HepG2 (cell line): ENCODE results near the gene MINDY1. TPM values are rescaled to one million over a fixed set of nuclear protein-coding genes. Genes with fewer than 3 reads are reported as not detected.

ENCODE experiments used
- ARHGAP35 ChIP-seq: sonication (generic); formaldehyde crosslinking; IDR thresholded peaks from 2 replicates; pipeline ENCODE4 v1.9.0; 2022; ENCODE audit warnings: mild to moderate bottlenecking, inconsistent platforms, moderate library complexity, missing genetic modification reagents, borderline replicate concordance
- CHD2 ChIP-seq: IDR thresholded peaks from 2 replicates; pipeline ENCODE4 v1.6.1; 2011; ENCODE audit warnings: low read depth, low read length, improper control_type of control experiment
- CREM ChIP-seq, 2 experiments: sonication (generic) in 1 of 2; formaldehyde crosslinking in 1 of 2; IDR thresholded peaks; 2 replicates each; pipeline versions ENCODE4 v1.4.0 to v1.6.1; 2016 to 2020; ENCODE audit warnings: antibody characterized with exemption in 1 of 2, mild to moderate bottlenecking in 1 of 2, missing genetic modification reagents in 1 of 2
- GLMP ChIP-seq: sonication (generic); formaldehyde crosslinking; IDR thresholded peaks from 2 replicates; pipeline ENCODE4 v1.9.0; 2021; ENCODE audit warnings: missing genetic modification reagents, mild to moderate bottlenecking, borderline replicate concordance
- HBP1 ChIP-seq: IDR thresholded peaks from 2 replicates; pipeline ENCODE4 v1.6.1; 2016; ENCODE audit warnings: low read depth, control low read depth
- HES4 ChIP-seq: sonication (generic); formaldehyde crosslinking; IDR thresholded peaks from 2 replicates; pipeline ENCODE4 v1.9.0; 2021; ENCODE audit warnings: mild to moderate bottlenecking, missing genetic modification reagents, borderline replicate concordance
- HNRNPLL ChIP-seq: fragments of 200-400 bp; formaldehyde crosslinking; IDR thresholded peaks from 2 replicates; pipeline ENCODE4 v1.6.1; 2017; ENCODE audit warnings: mild to moderate bottlenecking, low read depth, low read length; ENCODE audit not compliant: poor library complexity, severe bottlenecking
- MAFG ChIP-seq: sonication (generic); formaldehyde crosslinking; IDR thresholded peaks from 2 replicates; pipeline ENCODE4 v1.5.1; 2020; ENCODE audit warnings: mild to moderate bottlenecking, missing genetic modification reagents
- RXRA ChIP-seq: sonication (generic); formaldehyde crosslinking; IDR thresholded peaks from 2 replicates; pipeline ENCODE4 v1.5.1; 2020; ENCODE audit warnings: missing genetic modification reagents
- SIN3A ChIP-seq: IDR thresholded peaks from 2 replicates; pipeline ENCODE4 v1.6.1; 2011; ENCODE audit warnings: low read depth, mild to moderate bottlenecking, control low read depth, low read length, borderline replicate concordance
- TEAD3 ChIP-seq: optimal IDR thresholded peaks from 2 replicates; pipeline ENCODE3; 2016; ENCODE audit warnings: borderline replicate concordance
- TRIM24 ChIP-seq: sonication (generic); formaldehyde crosslinking; IDR thresholded peaks from 2 replicates; pipeline ENCODE4 v1.8.0; 2022; ENCODE audit warnings: mild to moderate bottlenecking, missing genetic modification reagents
- TSC22D2 ChIP-seq: sonication (generic); formaldehyde crosslinking; IDR thresholded peaks from 2 replicates; pipeline ENCODE4 v1.5.1; 2020; ENCODE audit warnings: missing genetic modification reagents, mild to moderate bottlenecking, borderline replicate concordance
- ZBTB2 ChIP-seq: sonication (generic); formaldehyde crosslinking; IDR thresholded peaks from 2 replicates; pipeline ENCODE4 v1.8.0; 2022; ENCODE audit warnings: low read depth, missing genetic modification reagents
- ZBTB42 ChIP-seq: sonication (generic); formaldehyde crosslinking; IDR thresholded peaks from 2 replicates; pipeline ENCODE4 v1.5.0; 2020; ENCODE audit warnings: mild to moderate bottlenecking, missing genetic modification reagents
- ZC3H13 ChIP-seq: sonication (generic); formaldehyde crosslinking; IDR thresholded peaks from 2 replicates; pipeline ENCODE4 v1.8.1; 2023; ENCODE audit warnings: mild to moderate bottlenecking, missing genetic modification reagents, moderate library complexity
- ZFP36L2 ChIP-seq: sonication (generic); formaldehyde crosslinking; IDR thresholded peaks from 2 replicates; pipeline ENCODE4 v1.4.0; 2020; ENCODE audit warnings: missing genetic modification reagents
- ZGPAT ChIP-seq: IDR thresholded peaks from 2 replicates; pipeline ENCODE4 v1.6.1; 2016; ENCODE audit warnings: mild to moderate bottlenecking
- ZKSCAN1 ChIP-seq: fragments of 150-350 bp; IDR thresholded peaks from 2 replicates; pipeline ENCODE4 v1.6.1; 2014; ENCODE audit warnings: low read length
- ZNF441 ChIP-seq: sonication (generic); formaldehyde crosslinking; IDR thresholded peaks from 2 replicates; pipeline ENCODE4 v1.7.0; 2021; ENCODE audit warnings: missing genetic modification reagents, borderline replicate concordance
- ZNF546 ChIP-seq: sonication (generic); formaldehyde crosslinking; conservative IDR thresholded peaks from 2 replicates; pipeline ENCODE4 v1.8.1; 2023; ENCODE audit warnings: mild to moderate bottlenecking, missing genetic modification reagents
- ZNF775 ChIP-seq: sonication (generic); formaldehyde crosslinking; IDR thresholded peaks from 2 replicates; pipeline ENCODE4 v1.4.0; 2020; ENCODE audit warnings: missing genetic modification reagents, mild to moderate bottlenecking, moderate library complexity, borderline replicate concordance
- polyA plus RNA-seq, 8 experiments: library from polyadenylated mRNA; depleted of rRNA in 3 of 8; stranded (reverse) in 7 of 8; unstranded in 1 of 8; fragments of >200 nt; fragmentation: Illumina TruSeq in 4 of 8; extraction: Trizol in 4 of 8; gene quantifications; 2 replicates each; pipeline versions ENCODE4 v1.2.1 to v1.2.3, GENCODE V29; 2011 to 2016; ENCODE audit warnings: low read depth in 4 of 8, missing spikeins in 1 of 8, mixed read lengths in 1 of 8; ENCODE audit not compliant: insufficient read depth in 1 of 8
- total RNA-seq, 5 experiments: library from RNA; depleted of rRNA; stranded (reverse); fragments of >200 nt; fragmentation: Illumina TruSeq; extraction: Trizol; gene quantifications; 2 replicates each; pipeline ENCODE4 v1.2.3, GENCODE V29; 2016; ENCODE audit warnings: low read depth in 1 of 5
- TF ChIP-seq, protein P1 (sequence below): sonication (generic); formaldehyde crosslinking; conservative IDR thresholded peaks from 2 replicates; pipeline ENCODE4 v1.5.0; 2020; ENCODE audit warnings: missing genetic modification reagents

The MINDY1 gene
- total and polyA plus RNA-seq, 2 of the 13 experiments (the other 11 are each of a cell fraction or from before 2014, with no cell fraction given): 11.1 to 15.0 TPM

- TF ChIP-seq HBP1 (CRISPR knock-in tag): peak; percentile 62; the same call in 1 of the 2 replicates
- TF ChIP-seq ZFP36L2 (CRISPR knock-in tag): no peak
- TF ChIP-seq CHD2: no peak
- no peak for TF ChIP-seq HES4 (CRISPR knock-in tag)
- TF ChIP-seq, protein P1, sequence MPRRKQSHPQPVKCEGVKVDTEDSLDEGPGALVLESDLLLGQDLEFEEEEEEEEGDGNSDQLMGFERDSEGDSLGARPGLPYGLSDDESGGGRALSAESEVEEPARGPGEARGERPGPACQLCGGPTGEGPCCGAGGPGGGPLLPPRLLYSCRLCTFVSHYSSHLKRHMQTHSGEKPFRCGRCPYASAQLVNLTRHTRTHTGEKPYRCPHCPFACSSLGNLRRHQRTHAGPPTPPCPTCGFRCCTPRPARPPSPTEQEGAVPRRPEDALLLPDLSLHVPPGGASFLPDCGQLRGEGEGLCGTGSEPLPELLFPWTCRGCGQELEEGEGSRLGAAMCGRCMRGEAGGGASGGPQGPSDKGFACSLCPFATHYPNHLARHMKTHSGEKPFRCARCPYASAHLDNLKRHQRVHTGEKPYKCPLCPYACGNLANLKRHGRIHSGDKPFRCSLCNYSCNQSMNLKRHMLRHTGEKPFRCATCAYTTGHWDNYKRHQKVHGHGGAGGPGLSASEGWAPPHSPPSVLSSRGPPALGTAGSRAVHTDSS (CRISPR knock-in tag): no peak
- TF ChIP-seq ZGPAT: peak; percentile 78
- TF ChIP-seq SIN3A: peak; percentile 72; the same call in 1 of the 2 replicates
- no peak for TF ChIP-seq HNRNPLL
- TF ChIP-seq GLMP (CRISPR knock-in tag): no peak
- TF ChIP-seq ZBTB2: no peak
- TF ChIP-seq TSC22D2 (CRISPR knock-in tag): no peak; the same call in 1 of the 2 replicates
- TF ChIP-seq TRIM24 (CRISPR knock-in tag): no peak
- peak; percentile 84 for TF ChIP-seq RXRA (CRISPR knock-in tag)
- no peak for TF ChIP-seq ZNF441
- TF ChIP-seq ZNF775 (CRISPR knock-in tag): no peak
- no peak for TF ChIP-seq ZKSCAN1
- TF ChIP-seq MAFG (CRISPR knock-in tag): no peak
- peak; percentile 79 for TF ChIP-seq CREM (IDR thresholded peaks at IDR 0.05)
- TF ChIP-seq CREM (CRISPR knock-in tag; IDR thresholded peaks at IDR 0.05): no peak
- no peak for TF ChIP-seq ZBTB42
- no peak for TF ChIP-seq ZC3H13 (CRISPR knock-in tag)
- no peak for TF ChIP-seq ZNF546 (CRISPR knock-in tag)
- TF ChIP-seq ARHGAP35 (CRISPR knock-in tag): no peak
- peak; percentile 96 for TF ChIP-seq TEAD3 (CRISPR knock-in tag)
These were observed 6.2 kb upstream of the MINDY1 start (continued) for GRCh38 chr1:151012684-151013471.
